ENCODE data around the gene PLBD2.

DNA sequence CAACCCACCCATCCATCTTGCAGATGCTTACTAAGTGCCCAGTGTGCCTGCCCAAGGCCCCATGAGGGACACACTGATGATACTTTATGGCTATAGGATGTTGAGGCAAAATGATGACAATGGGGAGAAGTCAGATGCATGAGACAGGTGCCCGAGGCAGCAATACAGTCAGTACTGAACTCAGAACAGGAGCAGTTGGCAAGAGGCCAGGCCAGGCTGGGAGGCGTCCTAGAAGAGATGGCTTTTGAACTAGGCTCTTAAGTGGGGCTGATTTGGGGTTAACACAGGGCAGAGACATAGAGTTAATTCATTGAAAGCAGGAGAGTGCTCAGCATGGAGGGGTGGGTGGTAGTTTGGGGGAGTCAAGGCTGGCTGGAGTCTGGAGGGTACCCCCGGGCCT lies 15.6 kb downstream of the PLBD2 start:
- TF ChIP-seq POLR2A (IDR thresholded peaks at IDR 0.05): no peak
- TF ChIP-seq, protein P1, sequence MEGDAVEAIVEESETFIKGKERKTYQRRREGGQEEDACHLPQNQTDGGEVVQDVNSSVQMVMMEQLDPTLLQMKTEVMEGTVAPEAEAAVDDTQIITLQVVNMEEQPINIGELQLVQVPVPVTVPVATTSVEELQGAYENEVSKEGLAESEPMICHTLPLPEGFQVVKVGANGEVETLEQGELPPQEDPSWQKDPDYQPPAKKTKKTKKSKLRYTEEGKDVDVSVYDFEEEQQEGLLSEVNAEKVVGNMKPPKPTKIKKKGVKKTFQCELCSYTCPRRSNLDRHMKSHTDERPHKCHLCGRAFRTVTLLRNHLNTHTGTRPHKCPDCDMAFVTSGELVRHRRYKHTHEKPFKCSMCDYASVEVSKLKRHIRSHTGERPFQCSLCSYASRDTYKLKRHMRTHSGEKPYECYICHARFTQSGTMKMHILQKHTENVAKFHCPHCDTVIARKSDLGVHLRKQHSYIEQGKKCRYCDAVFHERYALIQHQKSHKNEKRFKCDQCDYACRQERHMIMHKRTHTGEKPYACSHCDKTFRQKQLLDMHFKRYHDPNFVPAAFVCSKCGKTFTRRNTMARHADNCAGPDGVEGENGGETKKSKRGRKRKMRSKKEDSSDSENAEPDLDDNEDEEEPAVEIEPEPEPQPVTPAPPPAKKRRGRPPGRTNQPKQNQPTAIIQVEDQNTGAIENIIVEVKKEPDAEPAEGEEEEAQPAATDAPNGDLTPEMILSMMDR (IDR thresholded peaks at IDR 0.05): no peak

All from vagina (tissue), 2 donors.